PFSK-1 (cell line): Measurements from ENCODE around the gene TBRG1.

ENCODE experiments used
- FOXP2 ChIP-seq: optimal IDR thresholded peaks from 2 replicates; pipeline ENCODE3; 2011; ENCODE audit warnings: borderline replicate concordance, control low read depth, inconsistent platforms; ENCODE audit not compliant: insufficient read depth; ENCODE audit errors: extremely low read length, extremely low read depth
- POLR2AphosphoS5 ChIP-seq: IDR thresholded peaks from 2 replicates; pipeline ENCODE4 v1.6.1; 2012; ENCODE audit warnings: low read depth, mild to moderate bottlenecking, control low read depth, low read length, moderate library complexity
- SIN3A ChIP-seq: IDR thresholded peaks from 2 replicates; pipeline ENCODE4 v1.6.1; 2012; ENCODE audit warnings: mild to moderate bottlenecking, low read length, moderate library complexity, borderline replicate concordance; ENCODE audit not compliant: insufficient read depth
- TAF1 ChIP-seq: IDR thresholded peaks from 2 replicates; pipeline ENCODE4 v1.6.1; 2012; ENCODE audit warnings: low read length, control low read depth, borderline replicate concordance; ENCODE audit not compliant: insufficient read depth
- TF ChIP-seq, protein P1 (sequence below), 2 experiments: IDR thresholded peaks; 2 replicates each; pipeline versions ENCODE4 v1.6.1 to v1.8.0; 2011 to 2012; ENCODE audit warnings: low read depth in 2 of 2, low read length in 2 of 2, control low read depth in 1 of 2, inconsistent platforms in 1 of 2, mild to moderate bottlenecking in 1 of 2, moderate library complexity in 1 of 2; ENCODE audit not compliant: insufficient read depth in 1 of 2

The TBRG1 gene

DNA sequence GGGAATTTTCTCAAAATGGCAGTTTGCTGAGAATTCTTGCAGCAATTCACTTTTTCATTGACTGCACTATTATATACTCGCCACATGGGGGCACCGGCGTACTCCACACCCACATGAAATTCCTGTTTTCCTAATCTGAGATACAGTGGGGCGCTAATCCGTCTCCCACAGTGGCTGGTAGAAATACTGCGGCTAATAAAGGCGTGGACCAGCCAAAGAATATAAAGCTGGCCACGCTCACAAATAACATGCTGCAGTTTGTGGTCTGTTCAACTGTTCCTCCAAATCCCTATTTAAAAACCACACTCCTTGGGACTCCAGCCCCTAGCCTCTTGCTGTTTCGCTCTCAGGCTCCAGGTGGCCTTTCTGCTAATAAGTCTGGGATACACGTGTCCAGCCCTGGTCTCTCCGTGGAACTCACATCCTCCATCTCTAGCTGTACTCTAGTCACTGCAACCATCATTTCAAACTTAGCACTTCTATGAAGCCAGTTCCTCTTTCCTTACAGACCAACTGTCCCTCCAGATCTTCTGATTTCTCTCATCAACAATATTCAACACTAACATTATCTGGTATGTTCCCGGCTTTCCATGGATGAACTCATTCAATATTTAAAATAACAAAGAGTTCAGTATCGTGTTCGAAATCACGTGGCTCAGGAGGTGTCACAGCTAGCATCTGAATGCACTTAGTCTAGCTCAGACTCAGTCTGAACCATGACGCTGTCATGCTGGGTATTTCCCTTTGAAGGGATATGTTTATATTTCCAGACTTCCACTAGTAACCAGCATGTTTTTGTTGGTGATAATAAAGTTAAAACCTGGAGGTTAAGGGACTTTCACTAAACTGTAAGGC lies 22.0 kb downstream of the TBRG1 start:
- TF ChIP-seq POLR2AphosphoS5 (no peak), TAF1 (no peak), SIN3A (no peak), FOXP2 (no peak)
- TF ChIP-seq, protein P1, sequence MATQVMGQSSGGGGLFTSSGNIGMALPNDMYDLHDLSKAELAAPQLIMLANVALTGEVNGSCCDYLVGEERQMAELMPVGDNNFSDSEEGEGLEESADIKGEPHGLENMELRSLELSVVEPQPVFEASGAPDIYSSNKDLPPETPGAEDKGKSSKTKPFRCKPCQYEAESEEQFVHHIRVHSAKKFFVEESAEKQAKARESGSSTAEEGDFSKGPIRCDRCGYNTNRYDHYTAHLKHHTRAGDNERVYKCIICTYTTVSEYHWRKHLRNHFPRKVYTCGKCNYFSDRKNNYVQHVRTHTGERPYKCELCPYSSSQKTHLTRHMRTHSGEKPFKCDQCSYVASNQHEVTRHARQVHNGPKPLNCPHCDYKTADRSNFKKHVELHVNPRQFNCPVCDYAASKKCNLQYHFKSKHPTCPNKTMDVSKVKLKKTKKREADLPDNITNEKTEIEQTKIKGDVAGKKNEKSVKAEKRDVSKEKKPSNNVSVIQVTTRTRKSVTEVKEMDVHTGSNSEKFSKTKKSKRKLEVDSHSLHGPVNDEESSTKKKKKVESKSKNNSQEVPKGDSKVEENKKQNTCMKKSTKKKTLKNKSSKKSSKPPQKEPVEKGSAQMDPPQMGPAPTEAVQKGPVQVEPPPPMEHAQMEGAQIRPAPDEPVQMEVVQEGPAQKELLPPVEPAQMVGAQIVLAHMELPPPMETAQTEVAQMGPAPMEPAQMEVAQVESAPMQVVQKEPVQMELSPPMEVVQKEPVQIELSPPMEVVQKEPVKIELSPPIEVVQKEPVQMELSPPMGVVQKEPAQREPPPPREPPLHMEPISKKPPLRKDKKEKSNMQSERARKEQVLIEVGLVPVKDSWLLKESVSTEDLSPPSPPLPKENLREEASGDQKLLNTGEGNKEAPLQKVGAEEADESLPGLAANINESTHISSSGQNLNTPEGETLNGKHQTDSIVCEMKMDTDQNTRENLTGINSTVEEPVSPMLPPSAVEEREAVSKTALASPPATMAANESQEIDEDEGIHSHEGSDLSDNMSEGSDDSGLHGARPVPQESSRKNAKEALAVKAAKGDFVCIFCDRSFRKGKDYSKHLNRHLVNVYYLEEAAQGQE (IDR thresholded peaks at IDR 0.05; ENCODE audit: insufficient read depth in 1 of 2, low read depth in 2 of 2, low read length in 2 of 2): no peak

DNA sequence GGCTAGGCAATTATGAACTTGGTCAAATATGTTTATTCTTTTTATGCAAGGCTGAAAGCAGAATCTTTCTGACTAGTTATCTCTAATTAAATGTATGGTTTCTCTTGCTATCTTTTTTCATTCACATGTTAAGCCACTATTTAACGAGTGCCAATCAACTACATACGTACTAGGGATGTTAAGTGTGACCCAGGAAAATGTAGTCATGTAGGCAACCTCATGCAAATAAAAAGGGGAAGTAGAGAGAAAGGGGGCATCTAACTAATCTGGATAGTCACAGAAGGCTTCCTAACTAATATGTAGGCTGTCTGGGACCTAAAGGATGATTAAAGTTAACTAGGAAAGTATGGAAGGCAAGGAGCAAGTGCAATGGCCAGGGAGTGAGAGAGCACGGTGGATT lies 23.5 kb downstream of the TBRG1 start:
- TF ChIP-seq TAF1: no peak
- no peak for TF ChIP-seq POLR2AphosphoS5
- TF ChIP-seq, protein P1 (IDR thresholded peaks at IDR 0.05; ENCODE audit: insufficient read depth in 1 of 2, low read depth in 2 of 2, low read length in 2 of 2): no peak
- TF ChIP-seq SIN3A: no peak
- TF ChIP-seq FOXP2: no peak

GRCh38 chr11:124648610-124649009 lies 25.9 kb downstream of the TBRG1 start:
- TF ChIP-seq TAF1 (no peak), FOXP2 (no peak), SIN3A (no peak), POLR2AphosphoS5 (no peak)
- TF ChIP-seq, protein P1 (IDR thresholded peaks at IDR 0.05; ENCODE audit: insufficient read depth in 1 of 2, low read depth in 2 of 2, low read length in 2 of 2): no peak

- no peak for TF ChIP-seq POLR2AphosphoS5
- no peak for TF ChIP-seq FOXP2
- TF ChIP-seq SIN3A: no peak
- TF ChIP-seq, protein P1 (IDR thresholded peaks at IDR 0.05; ENCODE audit: insufficient read depth in 1 of 2, low read depth in 2 of 2, low read length in 2 of 2): no peak
- no peak for TF ChIP-seq TAF1
Observed at GRCh38 chr11:124656774-124657630, 34.3 kb downstream of the TBRG1 start.
